ENCODE data around the gene WNK2. TPM values are rescaled to one million over a fixed set of nuclear protein-coding genes. Genes with fewer than 3 reads are reported as not detected.

WNK2 gene
- polyA plus RNA-seq, 3 donors, result 0.40 TPM; not detected in 2

DNA sequence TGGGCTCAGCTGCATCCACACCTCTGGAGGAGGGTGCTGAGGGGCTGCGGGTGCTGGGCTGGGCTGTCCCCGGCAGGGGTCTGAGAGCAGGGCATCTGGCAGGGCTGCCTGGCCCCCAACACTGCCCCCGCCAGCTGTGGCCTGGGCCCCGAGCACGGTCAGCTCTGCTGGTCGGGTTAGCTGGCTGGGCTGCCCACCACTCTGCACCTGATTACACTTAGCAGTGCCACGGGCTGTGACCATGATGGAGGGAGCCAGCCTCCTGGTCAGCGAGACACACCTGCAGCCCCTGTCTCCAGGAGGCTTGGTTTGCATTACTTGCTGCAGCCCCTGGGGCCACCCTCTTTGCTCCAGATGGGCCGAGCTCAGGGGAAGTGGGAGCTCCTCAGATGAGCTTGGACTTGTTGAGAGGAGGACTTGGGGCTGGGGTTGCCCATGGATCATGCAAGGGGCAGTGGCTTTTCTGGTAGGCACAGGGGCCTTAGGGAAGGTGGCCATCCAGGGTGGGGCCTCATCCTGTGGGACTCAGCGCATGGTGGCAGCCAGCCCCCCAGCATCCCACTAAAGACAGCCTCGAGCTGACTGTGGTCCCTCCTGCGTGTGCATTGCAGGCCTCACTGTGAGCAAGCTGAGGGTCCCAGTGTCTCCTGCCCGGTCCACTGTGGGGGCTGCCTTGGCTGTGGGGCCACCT, 135.5 kb downstream of the WNK2 start:
- Histone ChIP-seq H3K4me1 (ENCODE audit: control insufficient read depth in 1 of 2, insufficient read depth in 2 of 2, low read length in 2 of 2) (no peaks in the 10 kb centered on the region), H3K9ac (ENCODE audit: insufficient read depth, low read length, poor library complexity, severe bottlenecking) (no peak overlapping the region), H3K4me2 (replicated peaks; ENCODE audit: extremely low read depth, low read length, poor library complexity, severe bottlenecking) (no peak overlapping the region), H2AFZ (ENCODE audit: insufficient read depth, low read depth, low read length, poor library complexity, severe bottlenecking) (no peak overlapping the region), H4K20me1 (ENCODE audit: insufficient read depth, low read length) (no peaks in the 10 kb centered on the region), H3K27ac (ENCODE audit: low read depth in 1 of 2, low read length in 2 of 2) (no peak overlapping the region), H3K9me3 (replicated peaks in 1 of 2; ENCODE audit: control insufficient read depth in 1 of 2, insufficient read depth in 1 of 2, low read length in 2 of 2) (no peaks in the 10 kb centered on the region), H3K36me3 (replicated peaks in 1 of 2; ENCODE audit: control insufficient read depth in 1 of 2, insufficient read depth in 2 of 2, low read length in 2 of 2) (no peaks in the 10 kb centered on the region), H3K79me2 (ENCODE audit: insufficient read depth, low read length) (no peaks in the 10 kb centered on the region), H3K4me3 (replicated peaks in 1 of 3; ENCODE audit: low read depth in 2 of 3, low read length in 3 of 3) (no peak overlapping the region), H3K27me3 (ENCODE audit: control insufficient read depth in 2 of 2, insufficient read depth in 2 of 2, low read length in 2 of 2) (peaks cover 0 to 31% of the 10 kb centered on the region in 2 donors)
- Mint-ChIP-seq H3K4me1 (no peaks in the 10 kb centered on the region), H3K27me3 (ENCODE audit: low read depth in 3 of 3) (peaks cover 39 to 44% (median 42%) of the 10 kb centered on the region in 3 donors), H3K27ac (no peak overlapping the region), H3K4me3 (no peak overlapping the region), H3K9me3 (no peaks in the 10 kb centered on the region), H3K36me3 (no peaks in the 10 kb centered on the region)
- 97% methylated on average over 13 of the region's 13 CpGs for WGBS (ENCODE audit: insufficient coverage)
- no peak for TF ChIP-seq CTCF (IDR thresholded peaks at IDR 0.05)
- no peak for DNase-seq
- intact Hi-C loops (cut with micrococcal nuclease), result no loop called here

- peaks cover 0 to 2% (median 0%) of the 10 kb centered on the region in 7 donors for H3K9me3 Mint-ChIP-seq
- DNase-seq, result no peak
- peak overlapping the region in 1 of 2 donors; percentile 55 for H3K4me3 Mint-ChIP-seq
- WGBS (ENCODE audit: insufficient coverage), result 87% methylated on average over 18 of the region's 19 CpGs
- no peaks in the 10 kb centered on the region for H3K9me3 ChIP-seq (replicated peaks in 1 of 2; ENCODE audit: control insufficient read depth in 1 of 2, insufficient read depth in 1 of 2, low read length in 2 of 2)
- H3K79me2 ChIP-seq (ENCODE audit: insufficient read depth, low read length), result no peaks in the 10 kb centered on the region
- no peak overlapping the region for H3K4me2 ChIP-seq (replicated peaks; ENCODE audit: extremely low read depth, low read length, poor library complexity, severe bottlenecking)
- H3K4me3 ChIP-seq (replicated peaks in 1 of 3; ENCODE audit: low read depth in 2 of 3, low read length in 3 of 3), result no peak overlapping the region
- H3K27ac Mint-ChIP-seq, result no peak overlapping the region
- no peaks in the 10 kb centered on the region for H3K4me1 Mint-ChIP-seq
- H2AFZ ChIP-seq (ENCODE audit: insufficient read depth, low read depth, low read length, poor library complexity, severe bottlenecking), result no peak overlapping the region
- intact Hi-C loops (cut with micrococcal nuclease), result no loop called here
- no peak for TF ChIP-seq CTCF (IDR thresholded peaks at IDR 0.05)
- H4K20me1 ChIP-seq (ENCODE audit: insufficient read depth, low read length), result no peaks in the 10 kb centered on the region
- no peaks in the 10 kb centered on the region for H3K36me3 Mint-ChIP-seq
- no peaks in the 10 kb centered on the region for H3K4me1 ChIP-seq (ENCODE audit: control insufficient read depth in 1 of 2, insufficient read depth in 2 of 2, low read length in 2 of 2)
- peaks cover 0 to 29% of the 10 kb centered on the region in 2 donors for H3K27me3 ChIP-seq (ENCODE audit: control insufficient read depth in 2 of 2, insufficient read depth in 2 of 2, low read length in 2 of 2)
- H3K27me3 Mint-ChIP-seq (ENCODE audit: low read depth in 3 of 3), result peaks cover 36 to 42% (median 37%) of the 10 kb centered on the region in 3 donors
- H3K36me3 ChIP-seq (replicated peaks in 1 of 2; ENCODE audit: control insufficient read depth in 1 of 2, insufficient read depth in 2 of 2, low read length in 2 of 2), result no peaks in the 10 kb centered on the region
- no peak overlapping the region for H3K9ac ChIP-seq (ENCODE audit: insufficient read depth, low read length, poor library complexity, severe bottlenecking)
- no peak overlapping the region for H3K27ac ChIP-seq (ENCODE audit: low read depth in 1 of 2, low read length in 2 of 2)
Observed at GRCh38 chr9:93319992-93320500, 136.1 kb downstream of the WNK2 start.

All from CD14-positive monocyte (primary cell).